GM21723 (cell line): ENCODE data around the gene HMX3.

Source experiments
- ATAC-seq: cut with Tn5 transposase; IDR thresholded peaks from one replicate; pipeline ENCODE4 v1.9.1; 2021; ENCODE audit warnings: mild to moderate bottlenecking, moderate library complexity; ENCODE audit not compliant: unreplicated experiment

Gene HMX3

DNA sequence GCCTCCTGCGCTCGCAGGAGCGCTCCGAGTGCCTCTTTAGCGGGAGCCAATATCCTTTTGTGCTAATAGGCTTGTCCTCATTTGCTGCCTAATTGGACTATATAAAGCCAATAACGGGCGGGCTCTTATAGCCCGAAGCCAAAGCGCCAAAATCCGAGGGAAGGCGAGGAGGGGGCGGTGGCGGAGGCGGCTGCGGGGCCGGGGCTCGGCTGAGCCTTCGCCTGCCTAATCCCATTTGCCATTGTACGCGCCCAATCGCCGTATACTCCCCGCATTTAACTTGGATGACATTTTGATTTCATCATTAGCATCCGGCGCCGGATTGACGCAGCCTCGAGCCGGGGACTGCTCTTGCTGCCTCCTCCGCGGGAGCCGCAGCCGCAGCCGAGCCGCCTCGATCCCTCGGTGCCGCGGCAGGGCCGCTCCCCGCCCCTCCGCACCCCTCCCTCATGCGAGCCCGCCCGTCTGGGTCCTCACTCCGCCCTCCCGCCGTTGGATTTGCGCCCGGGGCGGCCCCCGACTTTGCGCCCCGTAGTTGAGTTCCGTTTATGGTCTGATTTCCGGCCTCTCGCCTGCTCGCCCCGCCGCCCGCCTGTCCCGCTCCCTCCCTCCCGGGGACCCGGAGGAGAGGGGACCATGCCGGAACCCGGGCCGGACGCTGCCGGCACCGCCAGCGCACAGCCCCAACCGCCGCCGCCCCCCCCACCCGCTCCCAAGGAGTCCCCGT lies at the start of gene HMX3:
Gene HMX3 (plus strand): TSS at position 556 of the 727 bp plus-strand sequence. CDS start 81 bp downstream, at position 637.
- ATAC-seq = no peak

DNA sequence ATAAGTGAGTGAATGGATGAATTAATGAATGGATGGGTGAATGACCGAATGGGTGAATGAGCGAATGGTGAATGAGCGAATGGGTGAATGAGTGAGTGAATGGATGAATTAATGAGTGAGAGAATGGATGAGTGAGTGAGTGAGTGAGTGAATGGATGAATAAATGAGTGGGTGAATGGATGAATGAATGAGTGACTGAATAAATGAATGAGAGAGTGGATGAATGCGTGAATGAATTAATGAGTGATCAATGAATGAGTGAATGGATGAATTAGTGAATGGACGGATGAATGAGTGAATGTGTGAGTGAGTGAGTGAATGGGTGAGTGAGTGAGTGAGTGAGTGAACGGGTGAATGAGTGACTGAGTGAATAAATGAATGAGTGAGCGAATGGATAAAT lies 49.5 kb upstream of the HMX3 start:
- ATAC-seq = no peak

DNA sequence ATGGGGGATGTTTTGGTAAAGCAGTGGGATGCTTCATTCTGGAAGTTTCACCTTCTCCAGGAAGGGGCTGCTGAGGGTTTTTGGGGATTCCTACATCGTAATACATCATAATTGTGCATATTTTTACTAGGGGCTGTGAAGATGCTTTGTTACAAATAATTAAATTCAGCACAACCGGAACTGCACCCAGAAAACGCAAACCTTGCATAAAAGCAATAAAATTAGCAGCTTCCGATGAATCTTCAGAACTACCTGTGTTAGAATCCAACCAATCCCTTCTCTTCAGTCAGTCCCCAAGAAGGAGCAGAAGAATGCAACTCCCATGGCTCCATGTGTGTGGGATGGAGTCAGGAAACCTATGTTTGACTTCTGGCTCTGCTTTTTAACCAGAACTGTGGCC lies 48.4 kb upstream of the HMX3 start:
- ATAC-seq = no peak

DNA sequence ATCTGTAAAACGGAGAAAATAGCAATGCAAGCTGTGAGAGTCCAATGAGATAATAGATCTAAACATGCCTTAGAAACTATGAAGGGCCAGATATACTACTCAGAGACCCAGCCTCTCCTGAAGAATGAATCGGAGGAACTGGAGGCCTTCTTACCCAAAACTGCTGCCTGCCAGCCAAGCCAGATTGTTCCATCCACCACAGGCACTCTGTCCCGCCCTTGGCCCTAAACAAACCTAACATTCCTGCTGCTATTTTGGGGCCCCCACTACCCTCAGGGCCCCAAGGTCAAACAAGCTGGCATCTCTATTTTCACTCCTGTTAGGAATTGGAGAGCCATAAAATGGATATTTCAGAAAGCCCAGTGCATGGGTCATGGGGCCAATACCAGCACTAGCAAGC lies 48.0 kb upstream of the HMX3 start:
- no peak for ATAC-seq

DNA sequence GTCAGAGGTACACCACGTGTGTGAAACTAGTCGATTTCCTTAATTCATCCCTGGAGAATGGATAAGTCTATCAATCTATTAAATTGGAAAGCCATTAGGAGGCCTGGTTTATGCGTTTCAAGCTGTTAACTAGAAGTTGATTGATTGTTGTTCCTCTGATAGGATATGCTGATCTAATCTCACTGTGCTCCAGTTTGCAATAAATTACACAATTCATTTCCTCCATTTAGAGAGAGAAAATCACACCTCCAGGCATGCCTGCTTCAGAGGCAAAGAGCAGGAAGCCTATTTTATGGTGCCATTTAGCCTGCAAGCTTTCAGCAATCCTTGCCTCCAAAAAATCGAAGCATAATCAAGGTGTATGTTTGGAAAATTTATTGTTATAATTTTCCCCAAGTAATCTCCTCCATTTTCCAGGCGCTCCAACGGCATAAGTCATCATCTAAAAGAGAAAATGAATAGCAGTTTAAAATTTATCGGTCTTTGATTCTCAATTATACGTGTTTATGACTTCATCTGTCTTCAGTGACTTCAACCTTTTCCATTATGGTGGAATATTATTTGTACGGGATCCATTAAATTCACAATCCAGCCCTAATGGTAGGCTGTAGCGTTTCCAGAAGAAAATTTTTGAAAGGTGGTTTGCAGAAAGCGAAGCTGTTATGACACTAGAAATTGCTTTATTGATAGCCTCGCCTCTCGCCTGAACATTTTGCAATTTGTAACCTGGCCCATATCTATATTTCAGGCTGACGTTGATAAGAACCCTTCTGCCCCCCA lies 42.9 kb upstream of the HMX3 start:
- ATAC-seq = no peak

DNA sequence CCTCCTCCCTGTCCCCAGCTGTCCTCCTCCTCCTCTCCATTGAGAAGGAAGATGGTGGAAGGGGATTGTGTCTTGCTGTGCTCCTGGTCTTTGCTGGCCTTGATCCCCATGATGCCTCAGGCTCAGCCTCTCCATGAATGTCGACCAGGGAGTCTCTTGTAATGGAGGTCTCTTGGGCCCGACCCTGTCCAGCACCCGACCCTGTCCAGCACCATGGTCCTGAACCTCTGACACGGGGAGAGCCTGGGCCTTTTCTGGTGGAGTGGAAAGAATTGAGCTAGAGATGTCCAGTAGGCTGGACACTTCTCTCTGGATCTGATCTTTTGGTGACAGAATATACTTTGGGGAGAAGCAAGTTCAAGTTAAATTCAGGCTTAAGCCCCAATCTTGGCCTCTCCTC lies 42.3 kb upstream of the HMX3 start:
- no peak for ATAC-seq

DNA sequence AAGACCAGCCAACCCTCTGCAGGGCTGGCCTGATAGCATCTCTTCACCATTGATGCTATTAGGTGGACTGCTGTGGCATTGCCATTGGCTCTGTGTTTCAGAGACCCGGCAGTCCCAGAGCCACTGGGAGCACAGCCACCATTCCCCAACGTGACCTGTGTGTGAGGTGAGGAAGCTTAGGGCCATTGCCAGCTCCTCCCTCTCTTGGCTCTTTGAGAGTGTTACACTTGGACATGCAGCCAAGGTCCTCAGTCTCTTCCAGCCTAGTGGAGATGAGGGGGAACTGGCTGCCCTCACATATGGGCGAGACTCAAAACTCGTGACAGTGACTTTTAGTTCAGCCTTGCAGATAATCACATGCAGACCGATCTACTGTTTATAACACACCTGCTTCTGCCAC lies 39.3 kb upstream of the HMX3 start:
- ATAC-seq = no peak

DNA sequence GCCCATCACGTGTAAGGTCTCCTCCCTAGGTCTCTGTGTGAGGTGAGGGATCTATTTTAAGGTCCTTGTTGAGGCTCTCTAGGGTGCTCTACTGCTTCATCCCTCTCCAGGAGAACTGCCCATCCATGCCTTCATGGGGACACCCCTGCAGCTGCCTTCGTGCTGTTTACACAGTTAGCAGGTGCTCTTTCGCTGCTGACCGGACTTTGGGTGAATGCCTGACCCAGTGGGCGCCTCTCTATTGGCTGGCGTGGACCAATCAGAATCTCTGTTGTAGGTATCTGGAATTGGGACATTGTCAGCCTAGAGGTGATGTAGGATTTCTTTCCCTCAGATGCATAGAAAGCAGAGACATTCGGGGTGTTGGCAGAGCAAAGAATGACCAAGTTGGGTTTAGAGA lies 38.7 kb upstream of the HMX3 start:
- no peak for ATAC-seq

DNA sequence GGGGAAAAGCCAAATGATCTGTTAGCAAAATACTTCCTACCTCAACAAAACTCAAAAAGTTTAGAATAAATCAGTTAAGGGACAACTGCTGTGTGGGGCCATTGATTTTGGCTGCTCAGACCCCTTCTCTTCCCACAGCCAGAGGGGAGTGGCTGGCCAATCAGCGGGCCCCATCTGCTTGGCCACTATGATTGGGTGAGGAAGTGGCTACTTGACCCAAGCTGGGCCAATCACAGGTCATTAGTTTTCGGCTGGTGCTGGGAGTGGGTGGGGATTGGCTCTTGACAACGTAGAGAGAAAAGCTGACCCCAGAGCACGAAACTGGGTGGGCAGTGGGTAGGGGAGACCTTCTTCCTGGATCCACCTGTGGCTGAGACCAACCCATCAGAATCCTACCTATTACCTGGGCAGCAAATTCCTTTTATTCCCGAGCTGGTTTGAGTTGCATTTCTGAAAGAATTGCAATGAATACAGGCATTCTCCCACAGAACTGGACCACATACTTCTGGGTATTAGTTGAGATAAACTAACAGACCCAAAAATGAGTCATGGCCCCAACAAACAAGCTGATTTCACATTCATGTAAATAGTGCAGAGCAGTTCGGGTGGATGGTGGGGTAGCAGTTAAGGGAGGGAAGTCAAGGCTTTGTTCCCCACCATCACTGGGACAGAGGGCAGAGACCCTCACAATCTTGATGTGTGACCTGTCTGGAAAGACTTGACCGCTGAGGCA lies 35.6 kb upstream of the HMX3 start:
- ATAC-seq = no peak

DNA sequence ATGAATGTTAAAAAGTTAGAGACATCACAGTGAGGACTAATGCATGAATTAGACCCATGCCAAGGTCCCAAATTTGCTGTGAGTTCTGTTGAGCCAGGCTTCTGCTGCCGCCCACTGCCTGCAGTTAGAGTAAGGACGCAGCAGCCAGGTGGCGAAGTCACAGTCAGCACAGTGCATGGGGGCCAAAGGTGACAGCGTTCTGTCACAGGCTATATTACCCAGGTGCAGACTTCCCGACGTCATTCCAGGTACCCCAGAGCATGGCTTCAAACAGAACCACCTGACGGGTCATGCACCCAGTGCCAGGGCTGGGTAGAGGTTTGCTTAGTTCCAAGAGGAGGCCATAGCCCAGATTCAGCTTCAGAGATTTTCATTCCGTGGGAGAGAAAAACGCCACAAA lies 33.9 kb upstream of the HMX3 start:
- no peak for ATAC-seq

DNA sequence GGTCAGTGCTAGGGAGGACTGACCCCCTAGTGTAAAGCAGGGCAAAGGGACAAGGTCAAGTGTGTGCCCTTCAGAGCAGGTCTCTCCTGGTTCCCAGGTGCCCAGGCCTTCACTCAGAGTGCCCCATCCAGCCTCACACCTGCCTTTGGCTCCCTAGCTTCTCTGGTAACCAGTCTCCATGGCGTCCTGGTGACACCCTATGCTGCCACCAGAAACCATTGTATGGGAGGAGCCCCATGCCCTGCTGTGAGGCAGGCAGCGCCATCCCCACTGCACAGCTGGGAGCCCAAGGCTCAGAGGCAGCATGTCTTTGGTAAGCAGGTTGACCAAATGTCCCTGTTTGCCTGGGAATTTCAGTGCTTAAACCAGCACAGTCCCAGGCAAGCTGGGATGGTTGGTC lies 33.1 kb upstream of the HMX3 start:
- ATAC-seq = no peak

DNA sequence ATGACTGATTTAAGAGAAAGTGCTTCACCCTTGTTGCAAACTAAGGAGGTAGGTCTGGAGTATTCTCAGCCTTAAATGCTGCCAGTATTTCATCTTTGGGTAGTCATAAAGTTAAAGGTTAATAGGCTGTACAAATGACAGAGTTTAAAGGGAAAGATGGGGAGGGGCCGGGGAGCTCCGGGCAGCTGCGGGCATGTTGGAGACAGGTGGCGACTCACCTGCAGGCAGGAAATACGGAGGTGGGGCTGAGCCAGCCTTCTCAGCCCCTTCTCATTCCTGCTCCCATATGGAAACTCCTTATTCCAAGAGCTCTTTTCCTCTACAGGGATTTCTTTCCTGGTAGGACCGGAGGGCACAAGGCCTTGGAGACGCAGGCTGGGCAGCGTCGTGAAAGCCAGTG lies 31.8 kb upstream of the HMX3 start:
- no peak for ATAC-seq

DNA sequence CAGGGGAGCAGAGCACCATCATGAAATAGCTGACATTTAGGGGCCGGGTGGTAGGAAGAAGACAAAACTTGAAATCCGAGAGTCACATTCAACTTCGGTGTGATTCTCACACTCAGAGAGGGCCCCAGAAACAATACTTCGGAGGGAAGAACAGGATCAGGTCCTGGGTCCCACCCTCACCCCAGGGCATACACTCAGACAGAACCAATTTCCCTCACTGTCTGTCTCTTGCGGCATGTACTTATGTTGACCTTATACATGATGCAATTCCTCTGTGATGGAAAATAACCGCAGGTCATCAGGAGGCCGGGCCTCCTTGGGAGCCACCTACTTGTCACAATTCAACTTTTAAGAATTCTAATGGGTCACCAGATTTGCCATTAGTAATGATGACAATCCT lies 26.3 kb upstream of the HMX3 start:
- ATAC-seq = no peak

DNA sequence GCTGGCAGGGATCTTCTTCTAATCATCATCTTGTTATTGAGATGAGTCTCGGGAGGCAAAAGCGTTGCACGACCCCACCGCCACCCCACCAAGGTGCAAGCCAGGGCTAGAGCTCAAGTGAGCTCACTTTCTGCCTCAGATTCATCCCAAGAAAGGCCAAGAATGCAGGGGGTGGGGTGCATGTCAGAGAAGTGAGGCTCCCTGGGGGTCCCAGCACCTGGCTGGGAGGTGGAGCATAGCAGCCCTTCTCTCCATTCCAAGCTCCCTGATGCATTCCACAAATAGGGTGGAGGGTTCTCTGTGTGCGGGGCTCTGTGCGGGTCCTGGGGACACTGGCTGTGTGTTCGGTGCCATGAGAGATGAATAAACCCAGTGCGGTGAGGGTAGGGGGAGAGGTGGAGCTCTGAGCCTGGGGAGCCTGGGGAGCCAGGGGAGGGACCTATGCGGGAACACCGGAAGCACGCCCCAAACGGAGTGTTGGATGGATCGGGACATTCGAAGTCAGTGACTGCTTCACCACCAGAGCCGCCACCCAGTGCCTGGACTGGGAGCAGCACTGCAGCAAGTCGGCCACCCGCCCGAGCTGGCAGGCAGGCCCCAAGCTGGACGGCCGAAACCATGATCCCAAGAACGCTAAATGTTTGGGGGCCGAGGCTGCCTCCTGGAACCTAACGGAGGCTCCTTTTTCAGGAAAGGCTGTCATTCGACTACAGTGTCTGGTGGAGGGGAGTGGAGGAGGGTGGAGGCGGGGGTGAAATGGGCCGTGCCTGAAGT lies 17.9 kb upstream of the HMX3 start:
- ATAC-seq = no peak

DNA sequence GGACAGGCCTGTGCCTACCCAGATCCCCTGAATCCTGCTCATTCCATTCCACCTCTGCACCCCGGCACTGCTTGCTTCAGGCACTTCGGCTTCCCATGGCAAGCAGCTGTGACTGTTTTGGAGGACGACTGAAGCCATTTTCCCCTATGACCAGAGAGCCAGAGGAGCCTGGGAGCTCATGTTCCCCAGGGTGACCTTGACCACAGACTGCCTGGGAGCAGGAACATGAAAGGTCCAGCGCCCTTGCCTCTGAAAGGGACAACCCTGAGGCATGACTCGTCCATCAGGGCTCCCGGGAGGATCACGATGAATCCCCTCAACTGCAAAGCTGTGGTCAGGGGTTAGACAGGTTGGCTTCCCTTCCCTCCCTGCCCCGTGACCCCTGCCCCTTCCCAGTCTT lies 16.7 kb upstream of the HMX3 start:
- no peak for ATAC-seq

DNA sequence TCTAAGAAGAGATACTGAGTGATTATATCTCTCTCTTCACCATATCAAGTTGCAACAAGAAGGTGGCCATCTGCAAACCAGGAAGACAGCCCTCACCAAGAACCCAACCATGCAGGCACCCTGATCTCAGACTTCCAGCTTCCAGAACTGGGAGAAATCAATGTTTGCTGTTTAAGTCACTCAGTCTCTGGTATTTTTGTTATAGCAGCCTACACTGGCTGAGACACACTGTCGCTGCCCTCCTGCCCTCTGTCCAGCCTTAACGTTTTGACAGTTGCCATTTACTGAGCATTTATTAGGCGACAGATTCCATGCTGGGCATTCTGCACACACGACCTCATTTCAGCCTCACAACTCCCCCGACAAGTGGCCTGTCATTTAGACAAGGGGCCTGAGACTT lies 9.5 kb upstream of the HMX3 start:
- ATAC-seq = no peak

DNA sequence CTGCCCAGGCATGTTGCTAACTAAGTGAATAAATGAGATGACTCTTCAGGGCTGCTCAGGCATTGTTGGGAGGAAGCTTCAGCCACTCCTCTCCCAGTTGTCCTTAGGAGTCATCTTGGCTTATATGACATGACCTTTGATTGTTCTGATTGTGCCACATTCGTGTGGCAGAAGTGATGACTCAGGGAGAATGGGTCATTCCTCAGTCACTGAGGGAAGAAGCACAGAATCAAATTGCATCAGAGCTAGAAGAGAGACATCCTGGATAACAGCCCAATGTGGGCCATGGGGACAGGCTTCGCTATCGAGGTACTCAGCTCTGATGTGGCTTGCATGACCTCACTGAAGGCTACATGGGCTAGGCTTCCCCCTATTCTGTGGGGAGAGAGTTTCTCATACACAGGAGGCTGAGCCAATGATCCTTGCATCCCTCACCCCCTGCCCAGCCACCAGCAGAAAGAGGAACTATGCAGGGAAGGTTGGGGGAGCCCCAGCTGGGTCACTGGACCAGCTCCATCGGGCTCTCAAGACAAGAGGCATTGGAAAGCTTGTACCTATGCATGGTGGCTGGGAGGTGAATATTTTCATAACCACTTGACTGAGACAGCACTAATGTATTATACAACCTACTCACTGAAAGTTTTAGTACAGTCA lies 6.0 kb upstream of the HMX3 start:
- no peak for ATAC-seq

DNA sequence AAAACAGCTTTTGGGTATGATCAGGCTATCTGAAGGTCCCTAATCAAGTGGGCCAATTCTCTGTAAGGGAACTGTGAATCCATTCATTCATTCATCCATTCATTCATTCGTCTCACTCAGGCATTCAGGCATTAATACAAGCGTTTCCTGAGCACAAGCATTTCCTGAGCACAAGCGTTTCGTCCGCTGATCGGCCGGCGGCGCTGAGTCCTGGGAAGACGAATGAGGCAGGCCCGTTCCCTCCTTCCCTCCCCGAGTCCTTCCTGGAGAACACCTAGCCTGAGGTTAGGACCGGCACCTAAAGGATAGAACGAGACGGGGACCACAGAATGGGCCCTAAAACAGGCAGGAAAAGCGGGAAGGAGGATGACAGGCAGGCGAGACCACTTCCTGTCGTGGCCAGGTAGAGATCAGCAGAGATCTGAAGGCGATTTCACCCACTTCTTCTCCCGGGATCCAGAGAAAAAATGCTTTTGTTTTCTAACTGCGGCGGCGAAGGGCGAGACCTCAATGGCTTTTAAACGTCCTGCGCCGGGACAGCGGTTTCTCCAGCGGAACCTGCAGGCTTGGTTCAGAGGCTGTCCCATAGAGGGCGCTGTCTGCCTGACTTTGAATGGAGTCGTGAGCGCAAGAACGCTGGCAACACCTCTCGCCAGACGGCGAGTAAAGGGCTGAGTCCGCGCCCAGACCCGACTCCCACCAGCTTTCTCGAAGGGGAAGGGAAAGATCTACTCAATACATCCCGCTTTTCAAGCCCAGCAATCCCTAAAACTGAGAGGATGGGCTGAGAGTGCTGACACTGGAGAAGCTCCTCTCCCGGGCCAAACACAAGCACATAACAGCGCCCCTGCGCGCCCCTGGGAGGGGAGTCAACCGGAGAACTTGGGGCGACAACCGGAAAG lies 2.9 kb upstream of the HMX3 start:
- ATAC-seq = peak; percentile 46

DNA sequence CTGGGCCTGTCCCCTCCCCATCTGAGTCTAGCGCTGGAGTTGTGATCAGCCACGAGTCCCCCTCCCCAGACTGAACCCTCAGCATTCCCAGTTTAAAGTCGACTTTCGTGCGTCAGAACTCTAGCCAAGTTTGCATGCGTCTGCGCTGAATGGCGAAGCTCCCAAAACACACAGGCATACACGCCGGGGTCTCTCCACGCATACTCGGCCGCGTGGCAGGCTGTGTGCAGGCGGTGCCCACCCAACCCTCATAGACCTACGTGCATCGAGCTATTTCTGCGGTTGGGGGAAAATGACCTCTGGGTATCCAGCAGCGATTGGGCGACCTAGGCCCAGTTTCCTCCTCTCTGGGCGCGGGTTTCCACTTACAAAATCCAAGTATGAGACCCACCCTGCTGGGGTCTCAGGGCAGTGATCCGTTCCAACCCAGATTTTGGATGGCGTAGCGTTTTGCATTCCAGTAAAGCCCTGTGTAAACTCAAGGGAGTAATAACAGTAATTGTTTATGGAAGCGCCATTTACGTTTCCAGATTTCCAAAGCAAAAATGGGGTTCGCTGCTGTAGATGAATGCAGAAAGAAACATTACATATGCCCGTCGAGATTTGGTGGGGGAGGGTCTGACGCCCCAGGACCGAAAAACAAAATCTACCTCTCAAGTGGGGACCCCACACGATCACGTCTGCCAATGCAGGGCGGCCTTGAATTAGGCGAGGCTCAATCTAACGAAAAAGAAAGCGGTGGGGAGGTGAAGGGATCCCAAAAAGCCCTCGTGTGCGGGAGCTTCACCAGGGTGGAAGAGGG lies 2.0 kb upstream of the HMX3 start:
- ATAC-seq = no peak
